ENCODE data around the gene SIGLEC14.
A peak's percentile ranks its signal among the peaks of the same experiment; 100 is the strongest.
"Not testable (repeated sequence)": the region's sequence is repeated elsewhere in the genome, so short reads cannot be mapped to it uniquely, and the experiment has no call there.

The SIGLEC14 gene

GRCh38 chr19:51668216-51668615 lies 21.6 kb upstream of the SIGLEC14 start:
- DNase-seq = no peak

GRCh38 chr19:51664997-51665396 lies 18.4 kb upstream of the SIGLEC14 start:
- DNase-seq = no peak

DNA sequence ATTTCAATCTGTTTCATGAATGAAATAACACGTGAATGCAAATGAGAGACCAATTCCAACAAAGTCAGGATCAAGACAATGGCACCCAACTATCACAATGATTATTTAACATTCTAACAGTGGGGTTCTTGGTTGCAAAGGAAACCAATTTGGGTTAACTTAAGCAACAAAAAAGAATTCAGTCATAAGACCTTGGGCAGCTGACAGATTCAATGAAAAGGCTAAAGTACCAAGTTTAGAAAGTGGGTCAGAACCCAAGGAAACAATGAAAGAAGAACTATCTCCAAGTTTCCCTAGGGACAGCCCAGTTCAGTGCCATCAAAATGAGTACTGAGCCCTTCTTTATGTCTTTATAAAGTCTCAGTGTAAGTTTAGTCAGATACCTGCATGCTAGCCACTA lies 17.5 kb upstream of the SIGLEC14 start:
- no peak for DNase-seq

GRCh38 chr19:51663650-51664049 lies 17.0 kb upstream of the SIGLEC14 start:
- no peak for DNase-seq

GRCh38 chr19:51660975-51661600 lies 14.5 kb upstream of the SIGLEC14 start:
- peak; percentile 83 for DNase-seq

- no peak for DNase-seq
These were observed 8.2 kb upstream of the SIGLEC14 start for GRCh38 chr19:51654783-51655182.

GRCh38 chr19:51653162-51653561 lies 6.5 kb upstream of the SIGLEC14 start:
- DNase-seq = no peak

- DNase-seq = no peak
These were observed 5.6 kb upstream of the SIGLEC14 start for GRCh38 chr19:51652266-51652665.

DNA sequence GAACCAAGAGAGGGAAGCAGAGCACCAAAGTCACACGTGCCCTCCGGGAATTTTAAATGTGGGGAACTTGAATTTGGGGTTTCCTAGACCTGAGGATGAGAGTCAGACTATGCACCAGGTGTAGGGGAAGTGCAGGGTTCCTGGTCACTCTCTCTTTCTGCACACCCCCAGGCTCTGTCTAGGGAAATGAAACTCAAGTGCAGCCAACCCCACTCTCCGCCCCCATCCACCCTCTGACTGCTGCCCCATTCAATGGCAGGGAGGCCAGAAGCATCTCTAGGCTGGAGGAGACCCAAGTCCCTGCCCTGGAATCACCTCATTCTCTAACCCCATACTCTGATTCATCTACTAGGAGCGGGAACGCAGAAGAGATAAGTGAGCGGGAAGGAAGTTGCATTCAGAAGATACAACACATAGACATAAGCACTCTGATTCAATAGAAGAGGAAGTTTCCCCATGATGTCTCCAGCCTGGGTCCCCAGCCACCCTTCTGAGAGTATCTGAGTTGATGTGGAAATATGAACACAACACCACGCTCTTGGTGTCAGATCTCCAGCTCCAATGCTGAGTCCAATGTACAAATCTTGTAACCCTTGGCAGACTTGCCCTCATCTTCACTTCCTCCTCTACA lies 4.7 kb upstream of the SIGLEC14 start:
- DNase-seq = no peak

DNA sequence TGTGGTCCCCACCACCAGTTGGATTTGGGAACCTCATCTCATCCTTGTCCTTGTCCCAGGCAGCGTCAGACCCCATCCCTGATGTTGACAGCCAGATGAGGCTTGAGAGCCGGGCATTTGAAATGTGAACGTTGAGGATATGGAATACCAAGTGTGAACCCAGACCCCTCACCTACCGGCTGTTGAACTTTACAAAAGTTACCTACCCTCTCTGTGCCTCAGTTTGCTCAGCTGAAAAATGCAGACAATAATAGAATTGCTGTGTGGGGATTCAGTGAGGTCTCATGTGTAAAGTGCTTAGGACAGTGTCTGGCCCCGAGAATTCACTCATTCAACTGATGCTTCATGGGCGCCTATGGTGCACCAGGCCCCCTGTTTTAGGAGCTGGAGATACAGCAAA lies 693 bp upstream of the SIGLEC14 start:
- DNase-seq = no peak

- DNase-seq = no peak
These were observed 1.9 kb downstream of the SIGLEC14 start for GRCh38 chr19:51644636-51645271.

DNA sequence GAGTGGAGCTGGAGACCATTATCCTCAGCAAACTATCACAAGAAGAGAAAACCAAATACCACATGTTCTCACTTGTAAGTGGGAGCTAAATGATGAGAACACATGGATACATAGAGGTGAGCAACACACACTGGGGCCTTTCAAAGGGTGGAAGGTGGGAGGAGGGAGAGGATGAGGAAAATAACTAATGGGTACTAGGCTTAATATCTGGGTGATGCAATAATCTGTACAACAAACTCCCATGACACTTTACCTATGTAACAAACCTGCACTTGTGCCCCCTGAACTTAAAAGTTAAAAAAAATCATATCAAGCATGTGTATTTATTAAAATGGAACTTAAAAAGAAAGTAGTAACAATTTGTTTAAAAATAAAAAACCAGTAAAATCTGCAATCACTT lies 5.0 kb downstream of the SIGLEC14 start:
- no peak for DNase-seq

- no peak for DNase-seq
These were observed 6.2 kb downstream of the SIGLEC14 start for GRCh38 chr19:51640386-51640785.

GRCh38 chr19:51639916-51640315 lies 6.7 kb downstream of the SIGLEC14 start:
- no peak for DNase-seq

- no peak for DNase-seq
These were observed 9.2 kb downstream of the SIGLEC14 start for GRCh38 chr19:51637362-51637978.

DNA sequence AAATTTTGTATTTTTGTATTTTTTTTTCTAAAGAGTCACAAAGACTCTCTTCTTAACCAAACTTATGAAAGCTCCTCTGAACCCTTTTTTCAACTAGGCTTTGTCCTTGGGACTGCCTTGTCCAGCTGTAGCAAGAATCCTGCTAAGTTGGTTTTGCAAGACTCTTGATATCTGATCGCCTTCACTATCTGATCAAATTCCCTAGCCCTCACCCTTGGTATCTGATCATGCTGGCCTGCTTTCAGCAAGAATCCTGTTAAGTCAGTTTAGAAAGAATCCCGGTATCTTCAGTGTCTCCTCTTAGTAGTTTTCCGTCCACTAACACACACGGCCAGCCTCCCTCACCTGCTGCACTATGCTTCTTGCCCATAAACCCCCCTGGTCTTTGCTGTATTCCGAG lies 14.5 kb downstream of the SIGLEC14 start:
- DNase-seq = no peak

- not testable (repeated sequence) for DNase-seq
These were observed 16.3 kb downstream of the SIGLEC14 start, which contains the start of gene SIGLEC5 for GRCh38 chr19:51630315-51630714. Gene SIGLEC5, minus strand, starts transcription at chr19:51630401. Its CDS starts 66 bp downstream, at chr19:51630335.

DNA sequence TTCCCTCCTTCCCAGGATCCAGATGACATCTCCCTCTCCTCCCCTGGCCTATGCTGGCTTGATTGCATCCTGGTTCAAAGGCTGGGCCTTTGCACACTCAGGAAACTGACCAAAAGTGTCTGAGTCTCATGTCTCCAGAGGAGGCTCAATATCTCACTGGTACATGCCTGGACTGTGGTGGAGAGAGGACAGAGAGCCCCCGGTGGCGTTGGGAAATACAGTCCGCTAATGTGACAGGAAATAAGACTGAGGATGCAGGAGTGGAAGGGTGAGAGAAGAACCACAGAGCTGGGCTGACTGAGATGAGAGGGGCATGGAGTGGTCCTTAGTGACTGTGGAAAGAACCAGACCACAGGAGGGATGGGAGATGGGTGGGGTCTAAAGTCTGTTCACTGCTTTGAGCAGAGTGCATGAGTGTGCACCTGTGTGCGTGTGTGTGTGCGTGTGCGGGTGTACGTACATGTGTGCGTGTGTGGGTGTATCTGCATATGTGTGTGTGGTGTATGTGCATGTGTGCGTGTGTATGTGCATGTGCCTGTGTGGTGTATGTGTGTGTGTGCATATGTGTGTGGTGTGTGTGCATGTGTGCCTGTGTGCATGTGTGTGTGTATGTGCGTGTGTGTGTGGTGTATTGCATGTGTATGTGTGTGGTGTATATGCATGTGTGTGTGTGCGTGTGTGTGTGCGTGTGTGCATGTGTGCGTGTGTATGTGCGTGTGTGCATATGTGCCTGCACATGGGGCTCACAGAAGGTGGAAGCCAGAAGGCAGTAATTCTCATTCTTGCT lies 18.3 kb downstream of the SIGLEC14 start:
- DNase-seq = no peak

GRCh38 chr19:51627491-51628138 lies 19.0 kb downstream of the SIGLEC14 start:
- no peak for DNase-seq

DNA sequence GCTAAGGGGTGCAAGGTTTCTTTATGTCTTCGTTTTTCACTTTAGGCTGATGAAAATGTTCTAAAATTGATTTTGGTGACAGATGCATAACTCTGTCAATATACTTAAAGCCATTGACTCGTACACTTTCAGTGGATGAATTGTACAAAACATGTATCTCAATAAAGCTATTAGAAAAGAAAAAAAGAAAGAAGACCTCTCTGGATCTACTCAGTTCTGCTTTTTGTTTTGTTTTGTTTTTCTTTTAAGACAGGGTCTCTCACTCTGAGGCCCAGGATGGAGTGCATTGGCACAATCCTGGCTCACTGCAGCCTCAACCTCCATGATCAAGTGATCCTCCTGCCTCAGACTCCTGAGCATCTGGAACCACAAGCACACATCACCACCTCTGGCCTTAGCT lies 19.9 kb downstream of the SIGLEC14 start:
- no peak for DNase-seq

- no peak for DNase-seq
These were observed 25.4 kb downstream of the SIGLEC14 start for GRCh38 chr19:51621178-51621577.

- DNase-seq = no peak
These were observed 30.6 kb downstream of the SIGLEC14 start for GRCh38 chr19:51615991-51616390.

DNA sequence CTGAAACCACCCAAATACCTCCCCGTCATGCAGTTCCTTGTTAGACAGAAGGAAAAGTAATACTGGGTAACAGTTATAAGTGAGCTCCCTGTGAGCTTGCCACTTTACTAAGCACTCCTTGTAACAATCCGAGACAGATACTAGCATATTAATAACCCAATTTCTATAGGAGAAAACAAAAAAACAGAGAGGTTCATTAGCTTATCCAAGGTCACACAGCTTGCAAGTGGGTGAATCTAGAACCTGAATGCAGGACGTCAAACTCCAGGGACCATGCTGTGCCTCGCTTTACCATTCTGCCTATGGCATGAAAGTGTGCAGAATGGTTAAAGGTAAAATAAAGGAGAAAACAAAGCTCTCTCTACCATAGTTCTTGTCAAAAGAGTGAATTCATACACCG lies 31.8 kb downstream of the SIGLEC14 start:
- no peak for DNase-seq

All from stimulated activated CD8-positive, alpha-beta memory T cell treated with anti-CD3 and anti-CD28 coated beads, Interleukin-4, amount 100 ng/mL, for 48 hours (primary cell).